NCI-H774 (cell line): Measurements from ENCODE around the gene GPC5.

Experiments
- DNase-seq: peaks from one replicate; lab custom pipeline; 2025; lab: John Stamatoyannopoulos, UW

The GPC5 gene

DNA sequence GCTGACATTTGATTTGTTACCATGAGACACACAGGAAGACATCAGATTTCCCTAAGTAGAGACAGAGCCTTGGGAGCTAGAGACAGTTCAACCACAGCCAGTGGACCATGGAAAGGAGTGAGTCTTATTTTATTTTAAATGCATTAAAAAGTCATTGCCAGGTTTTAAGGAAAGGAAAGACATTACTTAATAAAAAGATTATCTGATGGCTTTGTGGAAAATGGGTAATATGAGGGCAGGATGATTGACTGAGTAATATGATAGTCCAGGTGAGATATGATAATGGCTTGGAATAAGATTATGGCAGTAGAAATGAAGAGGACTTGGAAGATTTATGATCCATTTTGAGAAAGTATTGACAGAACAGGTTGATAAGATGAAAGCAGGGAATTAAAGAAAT lies 580.1 kb downstream of the GPC5 start:
- DNase-seq, result no peak

DNA sequence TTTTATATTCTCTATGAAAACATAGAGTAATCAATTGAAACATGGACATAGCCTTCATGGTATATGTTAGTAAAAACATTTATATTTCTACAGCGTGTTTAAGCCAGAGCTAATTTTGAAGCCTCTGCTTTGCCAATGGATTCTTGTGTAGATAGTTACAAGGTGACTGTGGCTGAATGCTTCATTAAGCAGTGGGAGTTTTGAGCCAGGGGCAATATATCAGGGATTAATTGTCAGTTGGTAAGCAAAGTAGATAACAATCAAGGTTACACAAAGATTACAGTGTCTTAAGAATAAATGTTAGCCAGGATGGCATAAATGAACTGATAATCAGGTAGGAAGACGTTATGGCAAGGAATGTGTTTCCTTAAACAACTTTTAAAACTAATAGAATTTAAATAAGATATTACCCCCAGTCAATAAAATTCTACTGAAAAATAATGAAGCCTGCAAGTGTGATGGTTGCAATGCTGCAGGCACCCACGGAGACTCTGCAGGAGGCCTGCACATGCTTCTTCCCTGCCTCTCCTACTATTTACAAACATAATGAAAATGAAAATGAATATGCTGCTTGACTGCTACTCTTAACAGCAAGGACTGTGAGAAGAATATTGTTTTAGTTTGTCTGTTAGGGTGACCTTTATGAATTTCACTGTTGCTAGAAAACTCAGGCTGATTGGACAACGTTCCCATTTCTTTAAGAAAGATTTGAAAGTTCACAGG lies 588.5 kb downstream of the GPC5 start:
- no peak for DNase-seq

DNA sequence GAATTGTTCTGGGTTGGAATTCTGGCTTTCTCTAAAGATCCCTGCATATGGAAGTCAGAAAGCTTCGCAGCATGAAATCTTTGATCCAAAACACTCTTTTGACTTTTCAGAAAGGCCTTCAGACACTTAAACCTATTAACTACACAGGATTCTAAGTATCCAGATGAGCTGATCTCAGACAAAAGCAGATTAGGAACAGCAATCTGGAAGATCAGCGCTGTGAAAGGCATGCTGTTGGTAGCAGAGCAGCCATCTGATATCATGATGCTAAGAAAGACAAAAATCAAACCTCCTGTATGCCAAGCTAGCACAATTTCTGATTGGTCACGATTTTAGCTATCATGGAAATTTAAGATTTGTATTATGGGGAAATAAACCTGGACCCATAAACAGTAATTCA lies 589.9 kb downstream of the GPC5 start:
- DNase-seq, result no peak

DNA sequence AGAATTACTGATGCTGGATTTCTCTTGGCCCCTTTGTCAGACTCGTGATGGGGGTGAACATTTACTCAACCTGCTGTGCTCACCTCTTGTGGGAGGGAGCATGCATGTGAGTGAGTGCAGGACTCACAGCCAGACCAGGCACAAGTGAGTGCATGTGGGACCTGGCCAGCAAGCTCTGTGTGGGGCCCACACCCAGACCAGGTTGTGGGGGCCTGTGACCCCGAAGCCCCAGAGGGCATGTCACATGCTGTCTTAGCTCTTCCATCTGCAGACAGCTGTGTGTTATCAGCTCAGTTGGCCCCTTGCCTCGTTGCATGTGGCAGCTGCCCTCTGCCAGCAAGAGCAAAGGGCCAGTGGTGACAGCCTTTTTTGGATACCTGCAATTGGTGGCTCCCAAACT lies 614.4 kb downstream of the GPC5 start:
- no peak for DNase-seq

GRCh38 chr13:92017737-92018136 lies 619.3 kb downstream of the GPC5 start:
- DNase-seq, result no peak

- DNase-seq, result no peak
Observed at GRCh38 chr13:92028695-92029094, 630.3 kb downstream of the GPC5 start.

DNA sequence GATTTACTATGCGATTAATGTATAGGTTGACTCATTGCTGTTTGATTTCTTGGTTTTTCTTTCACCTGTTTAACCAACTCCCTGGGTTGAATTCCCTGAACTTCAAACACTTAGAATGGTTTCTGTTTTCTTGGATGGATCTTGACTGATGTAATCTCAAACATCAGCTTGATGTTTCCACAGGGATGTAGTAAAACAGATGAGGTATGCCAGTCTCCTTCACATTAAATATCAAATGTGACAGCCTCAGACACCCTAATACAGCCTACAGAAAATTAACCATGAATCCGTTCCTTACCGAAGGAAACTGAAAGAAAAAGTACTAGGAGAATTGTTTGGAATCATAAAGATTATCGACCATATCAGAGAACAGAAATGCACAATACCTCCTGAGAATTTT lies 631.2 kb downstream of the GPC5 start:
- DNase-seq, result no peak

DNA sequence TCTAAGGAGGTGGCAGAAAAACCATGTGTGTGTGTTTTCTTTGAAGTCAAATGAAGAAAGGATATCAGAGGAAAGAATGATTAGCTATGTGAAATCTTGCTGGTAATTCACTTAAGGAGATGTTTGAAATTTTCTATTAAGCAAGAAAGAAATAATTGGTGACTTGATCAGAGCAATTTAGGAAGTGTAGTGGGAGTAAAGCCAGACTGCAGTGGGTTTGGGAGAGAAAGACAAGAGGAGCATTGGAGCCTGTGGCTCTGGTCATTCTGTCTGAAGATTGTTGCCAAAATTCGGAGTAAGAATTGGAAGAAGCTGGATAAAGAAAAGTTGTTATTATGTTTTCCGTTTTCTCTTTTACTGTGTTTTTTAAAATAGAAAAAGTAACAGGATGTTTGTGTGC lies 640.5 kb downstream of the GPC5 start:
- no peak for DNase-seq

DNA sequence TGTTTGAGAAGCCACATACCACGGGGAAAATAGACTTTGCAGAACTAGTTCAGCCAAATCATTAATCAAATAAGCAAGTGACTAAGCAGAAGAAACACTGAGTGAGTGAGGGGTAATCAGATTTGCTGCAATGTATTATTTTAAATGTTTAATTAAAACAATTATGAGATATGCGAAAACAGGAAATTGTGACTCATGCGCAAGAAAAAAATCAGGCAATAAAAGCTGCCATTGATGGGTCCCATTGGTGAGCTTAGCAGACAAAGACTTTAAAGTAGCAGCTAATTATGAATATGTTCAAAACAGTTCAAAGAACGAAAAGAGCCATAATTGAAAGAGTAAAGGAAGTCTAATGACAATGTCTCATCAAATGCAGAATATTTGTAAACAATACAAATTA lies 644.1 kb downstream of the GPC5 start:
- DNase-seq, result no peak

- no peak for DNase-seq
Observed at GRCh38 chr13:92044351-92044750, 645.9 kb downstream of the GPC5 start.

- DNase-seq, result no peak
Observed at GRCh38 chr13:92054389-92054788, 656.0 kb downstream of the GPC5 start.

GRCh38 chr13:92074658-92075057 lies 676.2 kb downstream of the GPC5 start:
- no peak for DNase-seq

DNA sequence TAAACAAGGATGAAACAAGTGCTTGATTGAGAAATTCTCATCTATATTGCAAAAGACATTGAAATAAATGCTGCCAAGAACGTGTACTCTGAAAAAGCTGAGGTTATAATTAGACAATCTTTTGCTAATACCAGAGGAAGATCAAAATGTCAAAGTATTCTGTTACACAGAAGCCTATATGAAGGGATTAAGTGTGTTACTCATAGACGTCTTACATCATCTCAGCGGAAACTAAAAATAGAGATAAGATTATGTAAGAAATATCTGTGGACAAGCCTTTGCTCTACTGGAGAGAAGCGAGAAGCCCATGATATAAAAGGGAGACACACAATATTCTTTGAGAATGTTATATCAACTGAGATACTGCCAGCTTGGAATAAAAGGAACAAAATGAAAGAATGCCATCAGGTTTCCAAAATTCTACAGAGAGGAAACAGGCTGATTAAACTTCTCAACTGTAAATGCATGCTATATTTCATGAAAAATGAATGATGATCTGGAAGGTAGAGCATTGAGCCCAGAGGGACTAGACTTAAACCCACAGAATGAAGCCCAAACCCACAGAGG lies 699.0 kb downstream of the GPC5 start:
- no peak for DNase-seq

- no peak for DNase-seq
Observed at GRCh38 chr13:92101801-92102200, 703.4 kb downstream of the GPC5 start.

DNA sequence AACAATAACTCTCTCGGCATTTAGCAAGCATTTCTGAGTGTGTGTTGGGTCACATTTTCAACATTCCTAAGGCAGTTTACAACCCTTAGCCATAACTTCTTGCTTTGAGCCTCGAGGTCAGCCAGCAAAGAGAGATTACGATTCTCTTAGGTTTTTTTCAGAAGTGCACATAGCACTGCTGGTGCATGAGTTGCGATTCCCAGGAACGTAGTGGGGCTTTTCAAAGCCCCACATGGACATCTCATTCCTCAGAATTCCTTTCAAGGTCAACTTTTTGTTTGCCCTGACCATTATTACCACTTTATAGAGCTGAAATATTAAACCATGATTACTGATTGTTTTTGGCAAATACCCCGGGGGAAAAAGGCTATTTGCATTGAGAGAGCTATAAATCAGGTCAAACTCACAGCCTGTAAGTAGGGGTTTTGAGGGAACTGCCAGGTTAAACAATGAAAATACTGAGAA lies 705.3 kb downstream of the GPC5 start:
- DNase-seq, result no peak

DNA sequence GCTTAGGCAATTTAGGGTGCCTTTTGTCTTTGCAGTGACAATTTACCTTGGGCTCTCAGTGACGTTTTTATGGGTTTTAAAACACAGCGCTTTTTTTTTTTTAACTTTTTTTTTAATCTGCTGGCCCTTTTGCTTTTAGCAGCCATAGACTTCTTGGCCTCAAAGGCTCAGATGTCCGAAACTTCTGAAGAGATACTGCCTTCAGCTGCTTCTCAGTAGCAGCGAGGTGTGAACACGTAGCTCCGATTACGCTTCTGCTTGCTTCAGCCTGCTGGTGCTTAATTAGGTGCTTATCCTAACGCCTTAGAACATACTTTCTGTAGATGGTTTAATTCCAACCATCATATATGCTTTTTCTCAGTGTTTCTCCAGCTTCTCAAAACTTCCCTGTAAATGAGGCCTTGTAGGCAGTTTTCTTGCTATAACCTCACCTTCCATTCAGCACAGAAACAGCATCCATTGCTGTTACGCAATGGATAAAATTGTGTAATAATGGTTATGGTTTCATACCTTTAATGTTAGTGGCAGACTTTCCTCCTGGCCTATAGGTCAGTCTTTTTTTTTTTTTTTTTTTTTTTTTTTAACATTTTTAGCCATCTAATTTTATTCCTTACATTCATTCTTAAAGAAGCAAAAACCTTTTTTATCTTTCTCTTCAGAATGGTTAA lies 723.9 kb downstream of the GPC5 start:
- DNase-seq, result no peak

GRCh38 chr13:92126399-92126798 lies 728.0 kb downstream of the GPC5 start:
- no peak for DNase-seq

DNA sequence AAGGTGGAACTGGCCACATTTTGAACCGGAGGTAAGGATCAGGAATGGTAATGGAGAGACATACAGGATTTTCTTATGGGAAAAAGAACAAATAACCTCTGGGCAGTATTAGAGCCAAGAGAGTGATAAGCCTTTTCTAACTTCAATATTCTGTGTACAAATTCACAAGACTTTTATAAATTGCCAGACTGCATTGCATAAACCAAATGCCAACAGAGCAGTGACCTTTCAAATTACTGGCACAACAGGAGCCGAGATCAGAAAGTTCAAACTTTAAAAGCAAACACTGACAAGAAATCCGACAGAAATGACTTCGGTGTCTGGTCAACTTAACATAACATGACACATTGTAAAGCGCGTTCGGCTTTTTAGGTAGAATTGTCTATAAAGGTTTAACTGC lies 737.1 kb downstream of the GPC5 start:
- DNase-seq, result no peak

DNA sequence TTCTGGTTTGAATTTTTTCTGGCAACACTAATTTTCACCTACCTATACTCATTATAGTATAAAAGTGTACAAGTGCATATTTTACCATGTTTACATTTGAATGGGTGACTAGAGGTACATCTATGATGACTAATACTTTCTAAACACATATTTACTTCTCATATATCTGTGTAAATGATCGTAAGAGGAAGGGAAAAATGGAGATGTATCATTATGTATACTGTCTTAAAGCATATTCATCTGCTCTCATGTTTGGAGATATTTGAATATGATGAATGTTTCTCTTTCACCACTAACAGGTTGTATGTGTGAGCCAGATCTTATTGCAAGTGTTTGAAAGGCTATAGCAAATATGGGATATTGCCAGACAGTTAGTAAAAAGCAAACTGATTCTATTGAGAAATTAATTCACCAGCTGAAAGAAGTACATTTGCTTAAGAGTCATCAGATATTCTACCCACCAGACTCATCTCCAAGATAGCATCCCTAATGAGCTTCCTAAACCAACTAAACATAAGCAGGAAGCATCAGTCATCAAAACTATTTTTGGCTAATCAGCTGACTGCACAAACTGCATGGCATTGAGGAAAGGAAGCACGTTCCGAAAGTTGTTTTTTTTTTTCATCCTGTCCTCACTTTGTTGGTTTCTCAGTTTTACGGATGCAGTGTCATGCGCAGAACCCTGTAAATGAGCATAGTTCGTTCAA lies 738.2 kb downstream of the GPC5 start:
- DNase-seq, result no peak

GRCh38 chr13:92137520-92137919 lies 739.1 kb downstream of the GPC5 start:
- no peak for DNase-seq

DNA sequence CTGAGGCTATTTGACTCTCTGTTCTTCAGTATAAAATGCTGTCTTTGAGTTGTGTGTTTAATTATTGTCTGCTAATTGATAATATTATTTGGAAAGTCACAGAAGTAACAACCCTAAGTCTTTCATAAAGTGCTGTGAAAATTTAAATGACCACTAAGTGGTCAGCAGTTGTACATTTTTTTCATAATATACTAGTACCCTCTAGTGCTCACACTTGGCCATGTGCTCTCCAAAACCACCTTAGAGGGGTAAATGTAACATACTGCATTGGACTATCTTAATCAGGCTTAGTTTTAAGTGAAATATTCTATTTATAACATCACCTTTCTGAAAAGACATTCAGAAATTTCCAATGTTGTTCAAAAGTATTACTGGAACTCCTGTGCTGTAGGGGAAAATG lies 745.3 kb downstream of the GPC5 start:
- DNase-seq, result no peak

GRCh38 chr13:92150606-92151005 lies 752.2 kb downstream of the GPC5 start:
- no peak for DNase-seq

- no peak for DNase-seq
Observed at GRCh38 chr13:92158346-92158745, 759.9 kb downstream of the GPC5 start.
